ENCODE results near the gene EMB. TPM values are rescaled to one million over a fixed set of nuclear protein-coding genes. Genes with fewer than 3 reads are reported as not detected.
A peak's percentile ranks its signal among the peaks of the same experiment; 100 is the strongest.
"Not testable (repeated sequence)": the region's sequence is repeated elsewhere in the genome, so short reads cannot be mapped to it uniquely, and the experiment has no call there.

Gene EMB, protein sequence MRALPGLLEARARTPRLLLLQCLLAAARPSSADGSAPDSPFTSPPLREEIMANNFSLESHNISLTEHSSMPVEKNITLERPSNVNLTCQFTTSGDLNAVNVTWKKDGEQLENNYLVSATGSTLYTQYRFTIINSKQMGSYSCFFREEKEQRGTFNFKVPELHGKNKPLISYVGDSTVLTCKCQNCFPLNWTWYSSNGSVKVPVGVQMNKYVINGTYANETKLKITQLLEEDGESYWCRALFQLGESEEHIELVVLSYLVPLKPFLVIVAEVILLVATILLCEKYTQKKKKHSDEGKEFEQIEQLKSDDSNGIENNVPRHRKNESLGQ
- 100 to 1,000 TPM; 264 to 277 TPM for total RNA-seq
- polyA plus RNA-seq: 100 to 1,000 TPM; 176 to 275 TPM

- H3K4me1 ChIP-seq (ENCODE audit: insufficient read depth, low read length): peaks cover 74% of the 10 kb centered on the region
Observed at GRCh38 chr5:50440651-50441492, at the start of gene EMB. Gene EMB (minus strand): TSS chr5:50441288. CDS start chr5:50441151, 137 bp downstream.

DNA sequence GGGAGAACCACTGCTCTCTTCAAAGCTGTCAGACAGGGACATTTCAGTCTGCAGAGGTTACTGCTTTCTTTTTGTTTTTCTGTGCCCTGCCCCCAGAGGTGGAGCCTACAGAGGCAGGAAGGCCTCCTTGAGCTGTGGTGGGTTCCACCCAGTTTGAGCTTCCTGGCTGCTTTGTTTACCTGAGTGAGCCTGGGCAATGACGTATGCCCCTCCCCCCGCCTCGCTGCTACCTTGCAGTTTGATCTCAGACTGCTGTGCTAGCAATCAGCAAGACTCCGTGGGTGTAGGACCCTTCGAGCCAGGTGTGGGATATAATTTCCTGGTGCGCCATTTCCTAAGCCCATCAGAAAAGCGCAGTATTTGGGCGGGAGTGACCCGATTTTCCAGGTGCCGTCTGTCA lies 48.4 kb upstream of the EMB start:
- POLR2A ChIA-PET (ENCODE audit: partially characterized antibody): interaction anchor here (1.3 to 3.3 kb wide), 3 partner anchors 31 to 49 kb away, joined by 4 to 21 read pairs (median 6); partner anchors contain the start of gene EMB
- H3K4me3 ChIP-seq (ENCODE audit: low read length in 2 of 2); H3K27me3 ChIP-seq (ENCODE audit: insufficient read depth, low read length); H3K9me3 ChIP-seq (ENCODE audit: control insufficient read depth in 1 of 2, low read length in 2 of 2); intact Hi-C loops (cut with micrococcal nuclease); H3K36me3 ChIP-seq (ENCODE audit: insufficient read depth, low read length); H3K27me3 Mint-ChIP-seq; H3K27ac ChIP-seq (ENCODE audit: low read depth, low read length): not testable (repeated sequence)
- peak overlapping the region in 4 of 7 donors; percentile 27 to 95 (median 92) for H3K27ac Mint-ChIP-seq
- H3K4me1 ChIP-seq (ENCODE audit: insufficient read depth, low read length): peaks cover 11% of the 10 kb centered on the region
- CTCF ChIA-PET (ENCODE audit: partially characterized antibody): interaction anchor here (1.2 kb wide), 1 partner anchor 20 kb away, joined by 3 read pairs; no protein-coding TSS in a partner anchor
- H3K36me3 Mint-ChIP-seq: peaks cover 6 to 25% of the 10 kb centered on the region in 2 donors
- peaks cover 11 to 30% (median 20%) of the 10 kb centered on the region in 4 donors for H3K4me1 Mint-ChIP-seq
- peaks cover 0 to 69% (median 48%) of the 10 kb centered on the region in 8 donors for H3K9me3 Mint-ChIP-seq
- H3K4me3 Mint-ChIP-seq: peak overlapping the region in 7 of 8 donors; percentile 13 to 73 (median 57)
- DNase-seq: peak; percentile 16 to 80 (median 79)

More at GRCh38 chr5:50440651-50441492, at the start of gene EMB:
- CTCF ChIA-PET (ENCODE audit: partially characterized antibody): interaction anchor here (0.7 to 3.2 kb wide), 30 partner anchors 10 to 311 kb away, joined by 3 to 51 read pairs (median 4); no protein-coding TSS in a partner anchor
- H3K9me3 ChIP-seq (ENCODE audit: control insufficient read depth in 1 of 2, low read length in 2 of 2): no peaks in the 10 kb centered on the region
- intact Hi-C loops (cut with micrococcal nuclease): loop anchor here (1.0 to 10.0 kb wide), 8 partner anchors 10 to 310 kb away; no protein-coding TSS in a partner anchor
- H3K4me1 Mint-ChIP-seq: peaks cover 38 to 90% (median 64%) of the 10 kb centered on the region in 4 donors
- peak within 1 kb of the TSS; percentile 63 to 76 for H3K4me3 ChIP-seq (ENCODE audit: low read length in 2 of 2)
- peak within 1 kb of the TSS; percentile 94 to 98 (median 96) for H3K27ac Mint-ChIP-seq
- H3K27me3 Mint-ChIP-seq: no peaks in the 10 kb centered on the region
- H3K36me3 Mint-ChIP-seq: peaks cover 5 to 29% of the 10 kb centered on the region in 2 donors
- DNase-seq: peak; percentile 83 to 85 (median 84)
- POLR2A ChIA-PET (ENCODE audit: partially characterized antibody): interaction anchor here (0.7 to 3.8 kb wide), 35 partner anchors 10 to 309 kb away, joined by 3 to 66 read pairs (median 6); partner anchors contain the start of gene PARP8
- H3K27ac ChIP-seq (ENCODE audit: low read depth, low read length): peak within 1 kb of the TSS; percentile 75
- H3K36me3 ChIP-seq (ENCODE audit: insufficient read depth, low read length): no peaks in the 10 kb centered on the region
- H3K27me3 ChIP-seq (ENCODE audit: insufficient read depth, low read length): no peaks in the 10 kb centered on the region
- peak within 1 kb of the TSS; percentile 94 to 99 (median 98) for H3K4me3 Mint-ChIP-seq
- peaks cover 0 to 2% (median 0%) of the 10 kb centered on the region in 8 donors for H3K9me3 Mint-ChIP-seq

GRCh38 chr5:50478790-50479189 lies 37.7 kb upstream of the EMB start:
- H3K36me3 Mint-ChIP-seq; H3K4me1 ChIP-seq (ENCODE audit: insufficient read depth, low read length); H3K27ac Mint-ChIP-seq; H3K27me3 Mint-ChIP-seq; H3K4me3 ChIP-seq (ENCODE audit: low read length in 2 of 2); CTCF ChIA-PET (ENCODE audit: partially characterized antibody); H3K36me3 ChIP-seq (ENCODE audit: insufficient read depth, low read length); H3K9me3 ChIP-seq (ENCODE audit: control insufficient read depth in 1 of 2, low read length in 2 of 2); H3K27me3 ChIP-seq (ENCODE audit: insufficient read depth, low read length); POLR2A ChIA-PET (ENCODE audit: partially characterized antibody); intact Hi-C loops (cut with micrococcal nuclease); DNase-seq; H3K27ac ChIP-seq (ENCODE audit: low read depth, low read length): not testable (repeated sequence)
- peak overlapping the region in 2 of 8 donors; percentile 33 to 39 for H3K4me3 Mint-ChIP-seq
- H3K9me3 Mint-ChIP-seq: peaks cover 0 to 17% (median 7%) of the 10 kb centered on the region in 8 donors
- peaks cover 9 to 24% (median 11%) of the 10 kb centered on the region in 4 donors for H3K4me1 Mint-ChIP-seq

- Histone ChIP-seq H3K27ac (ENCODE audit: low read depth, low read length) (no peak overlapping the region), H3K36me3 (ENCODE audit: insufficient read depth, low read length) (no peaks in the 10 kb centered on the region), H3K4me3 (ENCODE audit: low read length in 2 of 2) (no peak overlapping the region), H3K9me3 (ENCODE audit: control insufficient read depth in 1 of 2, low read length in 2 of 2) (no peaks in the 10 kb centered on the region), H3K27me3 (ENCODE audit: insufficient read depth, low read length) (no peaks in the 10 kb centered on the region), H3K4me1 (ENCODE audit: insufficient read depth, low read length) (peaks cover 4% of the 10 kb centered on the region)
- DNase-seq: no peak
- intact Hi-C loops (cut with micrococcal nuclease): no loop called here
- ChIA-PET POLR2A (ENCODE audit: partially characterized antibody) (interaction anchor here (0.5 kb wide), 1 partner anchor 31 kb away, joined by 3 read pairs; no protein-coding TSS in a partner anchor), CTCF (ENCODE audit: partially characterized antibody) (no interaction called here)
- peaks cover 1 to 10% of the 10 kb centered on the region in 2 donors for H3K36me3 Mint-ChIP-seq
- peaks cover 0 to 8% (median 7%) of the 10 kb centered on the region in 8 donors for H3K9me3 Mint-ChIP-seq
- peak overlapping the region in 3 of 8 donors; percentile 25 to 69 (median 39) for H3K4me3 Mint-ChIP-seq
- H3K27me3 Mint-ChIP-seq: no peaks in the 10 kb centered on the region
- H3K4me1 Mint-ChIP-seq: peaks cover 9 to 24% (median 11%) of the 10 kb centered on the region in 4 donors
- H3K27ac Mint-ChIP-seq: no peak overlapping the region
Observed at GRCh38 chr5:50476549-50476948, 35.5 kb upstream of the EMB start.

DNA sequence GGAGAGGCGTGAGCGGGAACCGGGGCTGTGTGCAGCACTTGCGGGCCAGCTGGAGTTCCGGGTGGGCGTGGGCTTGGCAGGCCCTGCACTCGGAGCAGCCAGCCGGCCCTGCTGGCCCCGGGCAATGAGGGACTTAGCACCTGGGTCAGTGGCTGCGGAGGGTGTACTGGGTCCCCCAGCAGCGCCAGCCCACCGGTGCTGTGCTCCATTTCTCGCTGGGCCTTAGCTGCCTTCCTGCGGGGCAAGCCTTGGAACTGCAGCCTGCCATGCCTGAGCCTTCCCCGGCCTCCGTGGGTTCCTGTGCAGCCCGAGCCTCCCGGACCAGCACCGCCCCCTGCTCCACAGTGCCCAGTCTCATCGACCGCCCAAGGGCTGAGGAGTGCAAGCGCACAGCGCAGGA lies 23.9 kb upstream of the EMB start:
- H3K4me3 ChIP-seq (ENCODE audit: low read length in 2 of 2); H3K27me3 ChIP-seq (ENCODE audit: insufficient read depth, low read length); H3K4me1 Mint-ChIP-seq; H3K36me3 ChIP-seq (ENCODE audit: insufficient read depth, low read length); H3K9me3 ChIP-seq (ENCODE audit: control insufficient read depth in 1 of 2, low read length in 2 of 2); H3K27me3 Mint-ChIP-seq; intact Hi-C loops (cut with micrococcal nuclease); DNase-seq; CTCF ChIA-PET (ENCODE audit: partially characterized antibody); H3K4me3 Mint-ChIP-seq; H3K4me1 ChIP-seq (ENCODE audit: insufficient read depth, low read length); H3K27ac Mint-ChIP-seq; H3K27ac ChIP-seq (ENCODE audit: low read depth, low read length): not testable (repeated sequence)
- Mint-ChIP-seq H3K36me3 (peaks cover 0 to 14% of the 10 kb centered on the region in 2 donors), H3K9me3 (peaks cover 0 to 14% (median 5%) of the 10 kb centered on the region in 8 donors)
- POLR2A ChIA-PET (ENCODE audit: partially characterized antibody): interaction anchor here (0.6 to 1.7 kb wide), 2 partner anchors 24 to 174 kb away, joined by 3 to 6 read pairs; partner anchors contain the start of gene EMB

DNA sequence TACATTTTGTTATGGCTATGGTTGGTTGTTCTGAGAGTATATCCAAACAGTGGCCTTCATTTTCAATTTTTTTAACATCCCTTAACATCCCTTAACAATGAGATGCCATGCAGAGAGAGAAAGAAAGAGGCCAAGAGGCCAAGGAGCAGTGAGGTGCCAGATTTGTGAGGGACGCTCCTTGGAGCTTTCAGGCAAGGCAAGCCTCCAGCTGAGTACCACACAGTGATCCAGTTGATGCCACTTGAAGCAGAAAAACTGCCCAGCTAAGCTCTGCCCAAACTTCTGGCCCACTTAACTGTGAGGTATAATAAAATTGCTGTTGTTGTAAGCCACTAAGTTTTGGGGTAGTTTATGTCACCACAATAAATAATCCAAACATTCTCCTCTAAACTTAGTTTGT lies 22.6 kb upstream of the EMB start:
- peaks cover 0 to 15% (median 8%) of the 10 kb centered on the region in 8 donors for H3K9me3 Mint-ChIP-seq
- Histone ChIP-seq H3K4me3 (ENCODE audit: low read length in 2 of 2) (no peak overlapping the region), H3K27ac (ENCODE audit: low read depth, low read length) (no peak overlapping the region), H3K4me1 (ENCODE audit: insufficient read depth, low read length) (peaks cover 6% of the 10 kb centered on the region), H3K36me3 (ENCODE audit: insufficient read depth, low read length) (no peaks in the 10 kb centered on the region), H3K27me3 (ENCODE audit: insufficient read depth, low read length) (no peaks in the 10 kb centered on the region), H3K9me3 (ENCODE audit: control insufficient read depth in 1 of 2, low read length in 2 of 2) (no peaks in the 10 kb centered on the region)
- peaks cover 7 to 12% (median 8%) of the 10 kb centered on the region in 4 donors for H3K4me1 Mint-ChIP-seq
- peak overlapping the region in 1 of 7 donors; percentile 26 for H3K27ac Mint-ChIP-seq
- CTCF ChIA-PET (ENCODE audit: partially characterized antibody): interaction anchor here (0.9 to 1.6 kb wide), 2 partner anchors 11 to 23 kb away, joined by 3 to 4 read pairs; partner anchors contain the start of gene EMB
- no peak overlapping the region for H3K4me3 Mint-ChIP-seq
- H3K27me3 Mint-ChIP-seq: no peaks in the 10 kb centered on the region
- no peak for DNase-seq
- intact Hi-C loops (cut with micrococcal nuclease): no loop called here
- peaks cover 7 to 14% of the 10 kb centered on the region in 2 donors for H3K36me3 Mint-ChIP-seq
- POLR2A ChIA-PET (ENCODE audit: partially characterized antibody): no interaction called here

Measured in CD4-positive, alpha-beta memory T cell (primary cell).